Naive B cell (primary cell): ENCODE results near the gene ERN1. TPM values are rescaled to one million over a fixed set of nuclear protein-coding genes. Genes with fewer than 3 reads are reported as not detected.
A peak's percentile ranks its signal among the peaks of the same experiment; 100 is the strongest.

ENCODE experiments used
- ATAC-seq, 2 donors: fragments of 150-1000 bp; cut with Tn5 transposase; 2 replicates each; pipeline ENCODE4 v1.10.0; 2021; ENCODE audit warnings: low read depth in 2 of 2, mild to moderate bottlenecking in 2 of 2, moderate library complexity in 2 of 2
- DNase-seq: peaks from one replicate; pipeline ENCODE4 v3.0.0; 2022
- H3K27ac Mint-ChIP-seq, 6 donors: one replicate each; pipeline ENCODE4 v1.8.0; 2020 to 2022; ENCODE audit warnings: mild to moderate bottlenecking in 6 of 6, mixed read lengths in 6 of 6, moderate library complexity in 5 of 6, inconsistent platforms in 2 of 6
- H3K27me3 Mint-ChIP-seq, 3 donors: one replicate each; pipeline ENCODE4 v1.8.0; 2021 to 2022; ENCODE audit warnings: mixed read lengths in 3 of 3, mild to moderate bottlenecking in 1 of 3
- H3K36me3 Mint-ChIP-seq, 2 donors: one replicate each; pipeline ENCODE4 v1.8.0; 2020 to 2022; ENCODE audit warnings: mixed read lengths in 2 of 2, inconsistent platforms in 1 of 2, mild to moderate bottlenecking in 1 of 2
- H3K4me1 Mint-ChIP-seq, 3 donors: one replicate each; pipeline ENCODE4 v1.8.0; 2020 to 2022; ENCODE audit warnings: mixed read lengths in 3 of 3, inconsistent platforms in 1 of 3, mild to moderate bottlenecking in 1 of 3, moderate library complexity in 1 of 3
- H3K4me3 Mint-ChIP-seq, 8 donors: one replicate each; pipeline ENCODE4 v1.8.0; 2020 to 2022; ENCODE audit warnings: mild to moderate bottlenecking in 8 of 8, mixed read lengths in 8 of 8, moderate library complexity in 8 of 8, inconsistent platforms in 2 of 8
- H3K9me3 Mint-ChIP-seq, 7 donors: one replicate each; pipeline ENCODE4 v1.8.0; 2020 to 2022; ENCODE audit warnings: mixed read lengths in 7 of 7, mild to moderate bottlenecking in 5 of 7, inconsistent platforms in 2 of 7, moderate library complexity in 1 of 7
- polyA plus RNA-seq, 6 donors: library from polyadenylated mRNA; unstranded; fragments of 300-500 nt; fragmentation: Illumina TruSeq; gene quantifications; one replicate each; pipeline ENCODE4 v1.2.3, GENCODE V29; 2021; ENCODE audit warnings: low read depth in 6 of 6

Gene ERN1
- polyA plus RNA-seq, 6 donors from 2014 or later: 2.2 to 5.1 (median 4.2) TPM

DNA sequence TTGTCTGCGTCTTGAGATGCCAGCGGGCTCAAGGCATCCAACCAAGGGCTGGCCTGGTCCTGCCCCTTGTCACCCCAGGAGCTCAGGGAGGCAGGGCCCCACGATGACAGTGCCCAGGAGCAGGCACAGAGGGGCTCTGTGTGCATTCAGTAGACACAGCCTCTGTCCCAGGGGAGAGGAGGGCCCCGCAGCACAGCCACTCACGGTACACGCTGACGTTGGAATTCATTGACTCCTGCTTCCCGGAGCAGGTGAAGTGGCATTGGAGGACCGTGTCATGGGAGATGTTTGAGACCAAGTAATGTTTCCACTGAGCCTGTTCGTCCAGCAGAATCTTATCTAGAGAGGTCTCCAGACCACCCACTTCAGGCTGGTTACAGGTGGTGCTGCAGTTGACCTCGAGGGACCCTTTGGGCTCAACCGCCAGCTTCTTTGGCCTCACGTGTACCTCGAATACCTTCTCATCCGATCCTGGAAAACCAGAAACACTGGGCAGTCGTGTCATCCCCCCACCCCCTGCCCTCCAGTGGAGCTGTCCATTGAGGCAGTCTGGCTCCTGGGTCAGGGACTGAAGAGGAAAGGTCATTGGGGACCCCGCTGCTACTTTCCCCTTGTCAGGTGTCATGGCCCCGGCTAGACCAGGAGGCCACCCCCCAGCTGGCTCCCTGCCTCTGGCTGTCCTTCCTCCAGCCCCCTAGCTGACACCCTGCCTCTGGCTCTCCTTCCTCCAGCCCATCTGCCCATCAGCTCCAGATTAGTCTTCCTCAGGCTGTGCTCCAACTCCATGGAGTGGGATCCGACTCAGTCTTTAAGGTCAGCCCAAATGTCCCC is 124.8 kb downstream of the ERN1 start:
- no peaks in the 10 kb centered on the region for H3K27me3 Mint-ChIP-seq
- H3K4me3 Mint-ChIP-seq: no peak overlapping the region
- peaks cover 0 to 6% of the 10 kb centered on the region in 2 donors for H3K36me3 Mint-ChIP-seq
- H3K4me1 Mint-ChIP-seq: peaks cover 31 to 53% (median 46%) of the 10 kb centered on the region in 3 donors
- ATAC-seq (no peak), DNase-seq (no peak)
- no peaks in the 10 kb centered on the region for H3K9me3 Mint-ChIP-seq
- H3K27ac Mint-ChIP-seq: peak overlapping the region in 5 of 6 donors; percentile 52 to 89 (median 85)

DNA sequence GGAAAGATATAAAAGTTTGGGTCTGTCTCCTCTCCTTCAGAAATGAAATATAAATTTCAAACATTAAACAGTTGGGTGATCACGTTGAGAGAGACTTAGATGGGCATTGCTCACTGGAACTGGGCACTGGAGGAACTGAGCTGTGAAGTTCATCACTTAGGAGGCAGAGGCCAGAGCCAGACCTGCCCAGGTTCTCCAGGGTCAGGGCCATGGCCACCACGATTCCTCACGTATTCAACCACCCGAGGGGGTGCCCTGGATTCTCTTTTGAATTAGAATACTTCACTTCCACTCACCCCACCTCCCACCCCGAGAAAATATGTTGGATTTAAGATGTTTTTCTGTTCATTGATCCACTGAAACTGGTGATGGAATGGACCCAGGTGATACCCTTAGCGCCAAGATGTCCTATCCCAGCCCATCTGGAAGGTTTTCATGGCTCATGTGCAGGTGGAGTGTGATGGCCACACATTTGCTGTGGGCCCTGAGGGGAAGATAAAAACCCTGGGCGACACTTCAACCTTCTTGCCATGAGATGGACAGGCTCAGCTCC is 125.7 kb downstream of the ERN1 start:
- DNase-seq: no peak
- peak overlapping the region in 2 of 6 donors; percentile 31 to 57 for H3K27ac Mint-ChIP-seq
- no peak for ATAC-seq
- H3K9me3 Mint-ChIP-seq: no peaks in the 10 kb centered on the region
- H3K4me1 Mint-ChIP-seq: peaks cover 28 to 53% (median 45%) of the 10 kb centered on the region in 3 donors
- peak overlapping the region in 1 of 8 donors; percentile 65 for H3K4me3 Mint-ChIP-seq
- H3K27me3 Mint-ChIP-seq: no peaks in the 10 kb centered on the region
- peaks cover 0 to 6% of the 10 kb centered on the region in 2 donors for H3K36me3 Mint-ChIP-seq

DNA sequence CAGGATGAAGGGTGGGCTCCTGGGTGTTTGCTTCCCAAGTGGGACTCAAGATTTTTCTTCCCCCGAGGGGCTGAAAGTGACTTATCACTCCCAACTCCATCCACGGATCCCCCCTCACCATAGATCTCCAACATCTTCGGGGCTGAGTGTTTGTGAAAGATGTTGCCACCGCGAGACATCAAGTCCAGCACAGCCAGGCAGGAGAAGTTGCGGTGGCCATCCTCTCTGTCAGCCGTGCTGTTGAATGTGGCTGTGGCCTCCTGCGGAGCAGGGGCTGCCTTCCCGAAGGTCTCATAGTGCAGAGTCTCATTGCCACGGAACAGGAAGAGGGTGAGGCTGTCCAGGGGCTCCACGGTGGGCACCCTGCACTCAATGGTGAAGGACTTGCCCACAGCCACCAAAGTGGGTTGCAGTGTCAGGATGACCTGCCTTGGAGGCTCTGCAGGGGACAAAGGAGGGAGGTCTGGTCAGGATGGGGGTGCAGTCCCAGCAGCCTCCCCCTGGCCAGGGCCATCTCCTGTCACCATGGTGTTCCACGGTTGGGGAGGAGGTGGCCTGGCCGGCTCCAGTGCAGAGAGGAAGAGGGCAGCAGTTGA is 126.3 kb downstream of the ERN1 start:
- peaks cover 0 to 6% of the 10 kb centered on the region in 2 donors for H3K36me3 Mint-ChIP-seq
- DNase-seq: no peak

DNA sequence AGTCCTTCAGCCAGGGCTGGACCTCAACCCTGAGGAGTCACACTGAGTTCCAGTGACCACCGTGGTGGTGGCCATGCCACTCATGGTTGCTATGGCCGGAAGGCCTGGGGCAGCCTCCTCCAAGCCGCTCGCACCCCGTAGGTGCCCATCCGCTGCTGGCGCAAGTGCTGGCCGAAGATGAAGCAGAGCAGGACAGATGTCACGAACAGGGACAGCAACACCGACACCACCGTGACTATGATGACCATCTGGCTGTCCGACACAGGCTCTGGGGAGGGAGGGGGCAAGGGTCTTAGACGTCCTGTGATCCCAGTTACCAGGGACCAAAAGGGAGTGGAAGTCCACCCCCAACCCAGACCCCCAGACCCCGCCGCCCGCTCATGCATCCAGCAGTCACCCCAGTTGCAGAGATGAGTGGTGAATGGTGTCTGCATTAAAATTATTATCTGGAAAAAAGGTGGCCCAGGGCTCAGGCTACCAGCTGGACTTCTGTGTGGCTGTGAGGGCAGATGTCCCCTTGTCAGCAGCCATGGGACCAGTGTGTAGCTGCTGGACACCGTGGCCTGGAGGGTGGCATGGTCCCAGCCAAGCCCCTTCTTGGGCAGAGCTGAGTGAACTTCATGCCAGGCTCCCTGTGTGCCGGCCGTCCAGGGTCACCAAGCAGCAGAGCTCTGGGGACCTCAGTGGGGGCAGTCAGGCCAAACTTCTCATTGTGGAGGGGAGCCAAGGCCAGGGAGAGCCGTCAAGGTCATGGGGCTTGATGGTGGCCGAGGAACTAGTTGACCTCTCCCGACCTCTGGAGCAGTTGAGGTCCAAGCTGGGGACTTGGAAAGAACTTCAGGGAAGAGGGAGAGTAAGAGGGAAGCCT is 127.1 kb downstream of the ERN1 start:
- no peaks in the 10 kb centered on the region for H3K9me3 Mint-ChIP-seq
- no peak for ATAC-seq
- peaks cover 29 to 47% (median 45%) of the 10 kb centered on the region in 3 donors for H3K4me1 Mint-ChIP-seq
- no peaks in the 10 kb centered on the region for H3K27me3 Mint-ChIP-seq
- DNase-seq: no peak
- H3K27ac Mint-ChIP-seq: no peak overlapping the region
- H3K4me3 Mint-ChIP-seq: no peak overlapping the region
- H3K36me3 Mint-ChIP-seq: peaks cover 0 to 6% of the 10 kb centered on the region in 2 donors

More for the DNA sequence above, 126.3 kb downstream of the ERN1 start:
- H3K9me3 Mint-ChIP-seq: no peaks in the 10 kb centered on the region
- H3K4me3 Mint-ChIP-seq: peak overlapping the region in 2 of 8 donors; percentile 25 to 65
- no peak for ATAC-seq
- H3K27me3 Mint-ChIP-seq: no peaks in the 10 kb centered on the region
- peaks cover 29 to 53% (median 45%) of the 10 kb centered on the region in 3 donors for H3K4me1 Mint-ChIP-seq
- H3K27ac Mint-ChIP-seq: peak overlapping the region in 3 of 6 donors; percentile 26 to 91 (median 43)

DNA sequence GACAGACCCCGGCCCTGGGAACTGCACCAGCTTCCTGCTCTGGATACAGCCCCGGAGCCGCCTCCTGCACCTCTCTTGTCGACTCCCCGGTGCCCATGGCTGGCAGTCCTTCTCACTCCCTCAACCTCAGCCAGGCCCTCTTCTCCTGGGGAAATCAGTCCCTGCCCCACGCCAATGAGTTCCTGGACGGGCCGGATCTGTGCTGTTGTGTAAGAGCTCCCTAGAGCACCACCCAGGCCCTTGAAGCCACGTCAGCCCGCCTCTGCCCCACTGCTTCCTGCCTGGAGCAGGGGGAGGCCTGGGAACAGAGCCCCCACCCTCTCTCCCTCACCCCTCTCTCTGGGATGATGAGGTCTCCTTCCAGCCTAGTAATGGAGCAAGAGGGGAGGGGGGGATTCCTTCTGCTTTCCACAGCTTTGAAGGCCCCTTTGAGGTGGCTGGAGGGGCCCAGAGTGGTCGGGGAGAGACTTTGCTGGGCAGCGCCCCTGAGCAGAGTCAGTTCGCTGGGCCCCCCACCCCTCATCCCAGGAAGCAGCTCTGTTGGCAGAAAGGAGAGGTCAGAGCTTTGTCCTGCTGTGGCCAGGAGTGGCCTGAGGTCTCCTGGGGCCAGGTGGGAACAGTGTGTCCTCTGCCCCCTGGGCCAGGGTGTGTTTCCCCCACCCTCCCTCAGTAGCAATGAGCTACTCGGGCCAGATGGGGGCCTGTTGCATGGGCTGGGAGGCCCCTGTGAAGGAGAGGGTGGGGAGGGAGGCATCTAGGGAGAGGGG is 128.0 kb downstream of the ERN1 start:
- ATAC-seq: no peak
- H3K4me1 Mint-ChIP-seq: peaks cover 37 to 46% (median 38%) of the 10 kb centered on the region in 3 donors
- H3K27ac Mint-ChIP-seq: no peak overlapping the region
- H3K4me3 Mint-ChIP-seq: no peak overlapping the region
- no peak for DNase-seq
- H3K9me3 Mint-ChIP-seq: no peaks in the 10 kb centered on the region
- no peaks in the 10 kb centered on the region for H3K27me3 Mint-ChIP-seq
- peaks cover 0 to 6% of the 10 kb centered on the region in 2 donors for H3K36me3 Mint-ChIP-seq

DNA sequence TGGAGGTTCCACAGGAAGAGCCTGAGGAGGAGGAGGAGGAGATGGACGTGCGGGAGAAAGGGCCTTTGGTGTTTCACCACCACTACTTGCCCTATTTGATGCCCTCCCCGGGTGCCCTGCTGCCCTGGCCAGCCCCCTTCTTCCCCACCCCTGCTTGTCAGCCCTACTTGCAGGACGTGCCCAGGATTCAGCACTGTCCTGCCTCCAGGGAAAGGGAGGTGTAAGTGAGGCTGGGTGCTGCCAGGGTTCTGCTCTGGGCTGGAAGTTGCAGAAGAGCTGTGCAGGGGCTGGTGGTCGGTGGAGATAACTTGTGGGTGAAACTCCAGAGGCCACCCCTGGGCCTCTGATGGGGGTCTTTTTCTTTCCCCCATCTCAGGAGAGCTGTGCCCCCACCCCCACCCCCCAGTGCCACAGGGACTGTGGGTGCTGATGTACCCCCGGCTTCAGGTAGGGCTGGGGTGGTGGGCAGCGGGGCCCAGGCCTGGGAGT is 128.8 kb downstream of the ERN1 start:
- peaks cover 30 to 40% (median 40%) of the 10 kb centered on the region in 3 donors for H3K4me1 Mint-ChIP-seq
- H3K4me3 Mint-ChIP-seq: no peak overlapping the region

DNA sequence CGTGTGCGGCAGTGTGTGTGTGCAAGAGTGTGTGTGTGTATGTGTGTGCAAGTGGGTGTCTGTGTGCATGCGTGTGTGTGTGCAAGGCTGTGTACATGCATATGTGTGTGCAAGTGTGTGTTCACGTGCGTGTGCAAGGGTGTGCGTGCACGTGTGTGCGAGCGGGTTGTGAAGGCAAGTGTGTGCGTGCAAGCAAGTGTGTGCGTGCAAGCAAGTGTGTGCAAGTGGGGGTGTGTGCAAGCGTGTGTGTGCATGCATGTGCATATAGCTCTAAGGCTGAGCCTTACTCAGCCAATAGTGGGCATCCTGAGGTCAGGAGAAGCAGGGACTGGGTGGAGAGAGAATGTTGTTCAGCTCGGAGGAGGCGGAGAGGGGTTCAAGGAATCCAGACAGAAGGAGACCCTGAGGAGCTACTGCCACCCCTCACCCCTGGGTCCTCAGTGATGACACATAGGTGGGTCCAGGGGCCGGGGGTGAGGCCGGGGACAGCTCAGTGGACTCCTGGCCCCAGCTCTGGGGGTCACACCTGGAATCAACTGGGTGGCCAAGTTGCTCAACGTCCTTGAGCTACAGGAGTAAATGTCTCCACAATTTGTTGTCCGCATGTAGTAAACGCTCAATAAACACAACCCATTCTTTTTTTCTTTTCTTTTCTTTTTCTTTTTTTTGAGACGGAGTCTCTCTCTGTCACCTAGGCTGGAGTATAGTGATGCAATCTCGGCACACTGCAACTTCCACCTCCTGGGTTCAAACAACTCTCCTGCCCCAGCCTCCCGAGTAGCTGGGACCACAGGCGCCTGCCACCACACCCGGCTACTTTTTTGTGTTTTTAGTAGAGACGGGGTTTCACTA is 130.0 kb downstream of the ERN1 start:
- ATAC-seq (no peak), DNase-seq (no peak)
- H3K27ac Mint-ChIP-seq: peak overlapping the region in 3 of 6 donors; percentile 59 to 93 (median 69)
- H3K4me1 Mint-ChIP-seq: peaks cover 22 to 33% (median 33%) of the 10 kb centered on the region in 3 donors
- H3K27me3 Mint-ChIP-seq: no peaks in the 10 kb centered on the region
- H3K9me3 Mint-ChIP-seq: no peaks in the 10 kb centered on the region
- H3K36me3 Mint-ChIP-seq: no peaks in the 10 kb centered on the region
- peak overlapping the region; percentile 14 to 85 (median 70) for H3K4me3 Mint-ChIP-seq

More for the DNA sequence above, 128.8 kb downstream of the ERN1 start:
- H3K36me3 Mint-ChIP-seq: peaks cover 0 to 6% of the 10 kb centered on the region in 2 donors
- no peak for ATAC-seq
- no peaks in the 10 kb centered on the region for H3K27me3 Mint-ChIP-seq
- H3K27ac Mint-ChIP-seq: peak overlapping the region in 1 of 6 donors; percentile 59
- H3K9me3 Mint-ChIP-seq: no peaks in the 10 kb centered on the region
- no peak for DNase-seq

DNA sequence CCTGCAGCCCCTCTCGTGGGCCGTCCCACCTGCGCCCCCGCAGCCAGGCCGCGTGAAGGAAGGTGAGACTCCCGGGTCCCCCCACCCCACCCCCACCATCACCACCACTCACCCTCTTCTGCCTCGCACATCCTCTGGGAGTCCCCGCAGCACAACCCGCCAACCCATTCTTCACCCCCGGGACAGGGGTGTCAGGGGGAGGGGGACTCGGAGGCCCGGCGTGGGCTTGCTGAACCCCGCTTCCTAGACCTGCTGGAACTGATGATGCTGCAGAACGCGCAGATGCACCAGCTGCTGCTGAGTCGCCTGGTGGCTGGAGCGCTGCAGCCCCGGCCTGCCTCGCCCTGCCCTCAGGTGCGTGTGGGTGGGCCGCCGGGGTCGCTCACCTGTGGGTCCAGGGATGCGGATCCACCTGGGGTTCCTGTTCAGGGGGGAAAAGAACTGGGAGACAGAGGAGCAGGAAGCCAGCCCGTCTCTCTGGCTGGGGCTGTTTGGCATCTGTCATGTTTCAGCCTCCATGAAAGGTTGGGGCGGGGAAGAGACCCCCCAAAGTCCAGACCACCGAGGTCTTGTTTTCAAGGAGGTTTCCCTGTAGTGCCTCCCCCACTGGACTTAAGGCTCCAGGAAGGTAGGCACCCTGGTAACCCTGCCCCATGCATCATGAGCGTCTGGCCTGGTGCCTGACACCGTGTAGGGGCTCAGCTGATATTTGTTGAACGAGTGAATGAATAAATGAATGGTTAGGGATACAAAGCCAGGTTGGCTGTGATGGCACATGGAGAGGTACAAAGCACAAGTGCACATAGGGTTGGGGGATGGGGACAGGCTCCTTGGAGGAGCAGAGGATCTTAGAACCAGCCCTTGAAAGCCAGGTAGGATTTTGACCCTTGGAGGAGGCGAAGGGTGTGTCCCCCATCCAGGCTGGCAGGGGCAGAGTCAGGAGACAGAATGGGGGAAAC is 130.9 kb downstream of the ERN1 start:
- H3K27me3 Mint-ChIP-seq: no peaks in the 10 kb centered on the region
- peak overlapping the region; percentile 54 to 91 (median 83) for H3K4me3 Mint-ChIP-seq
- ATAC-seq (peak; percentile 54 to 56), DNase-seq (no peak)
- peak overlapping the region in 5 of 6 donors; percentile 24 to 93 (median 60) for H3K27ac Mint-ChIP-seq
- no peaks in the 10 kb centered on the region for H3K36me3 Mint-ChIP-seq
- peaks cover 20 to 34% (median 34%) of the 10 kb centered on the region in 3 donors for H3K4me1 Mint-ChIP-seq
- H3K9me3 Mint-ChIP-seq: no peaks in the 10 kb centered on the region

DNA sequence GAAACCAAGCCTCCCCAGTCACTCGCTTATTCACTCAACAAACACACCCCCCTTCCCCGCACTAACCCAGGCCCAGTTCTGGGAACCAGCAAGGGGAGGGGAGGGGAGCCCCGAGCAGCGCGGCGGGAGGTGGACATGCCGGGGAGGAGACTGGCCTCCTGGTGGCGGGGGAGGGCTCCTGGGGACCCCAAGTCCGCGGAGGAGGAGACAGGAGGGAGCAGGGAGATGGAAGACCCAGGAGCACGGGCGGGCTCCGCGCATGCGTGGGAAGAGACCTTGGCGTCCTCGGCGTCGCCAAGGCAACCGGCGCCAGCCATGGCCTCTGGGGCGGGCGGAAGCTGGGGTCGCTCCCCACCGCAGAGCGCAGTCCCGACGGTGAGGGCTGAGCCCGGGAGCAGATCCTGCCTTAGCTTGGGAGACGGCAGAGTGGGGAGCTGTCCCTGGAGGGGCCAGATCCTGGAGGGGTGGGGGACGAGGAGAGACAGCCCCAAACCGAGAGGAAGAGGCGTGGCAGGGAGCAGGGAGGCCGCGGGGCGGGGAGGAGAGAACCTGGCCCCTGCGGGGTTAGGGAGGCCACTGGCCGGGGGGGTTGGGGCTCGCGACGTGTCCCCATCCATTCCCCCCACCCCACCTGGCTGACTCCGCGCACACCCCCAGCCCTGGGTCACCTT is 131.8 kb downstream of the ERN1 start, which contains the start of gene PRR29:
PRR29 (plus strand) TSS at position 302 of the 671 bp plus-strand sequence; CDS start at position 316, 14 bp downstream.
- Mint-ChIP-seq H3K4me3 (peak within 1 kb of the TSS; percentile 77 to 92 (median 86)), H3K27me3 (no peaks in the 10 kb centered on the region), H3K36me3 (no peaks in the 10 kb centered on the region), H3K27ac (peak within 1 kb of the TSS in 5 of 6 donors; percentile 24 to 82 (median 47)), H3K9me3 (no peaks in the 10 kb centered on the region), H3K4me1 (peaks cover 28 to 41% (median 40%) of the 10 kb centered on the region in 3 donors)
- peak; percentile 63 for DNase-seq
- peak; percentile 69 to 70 for ATAC-seq

DNA sequence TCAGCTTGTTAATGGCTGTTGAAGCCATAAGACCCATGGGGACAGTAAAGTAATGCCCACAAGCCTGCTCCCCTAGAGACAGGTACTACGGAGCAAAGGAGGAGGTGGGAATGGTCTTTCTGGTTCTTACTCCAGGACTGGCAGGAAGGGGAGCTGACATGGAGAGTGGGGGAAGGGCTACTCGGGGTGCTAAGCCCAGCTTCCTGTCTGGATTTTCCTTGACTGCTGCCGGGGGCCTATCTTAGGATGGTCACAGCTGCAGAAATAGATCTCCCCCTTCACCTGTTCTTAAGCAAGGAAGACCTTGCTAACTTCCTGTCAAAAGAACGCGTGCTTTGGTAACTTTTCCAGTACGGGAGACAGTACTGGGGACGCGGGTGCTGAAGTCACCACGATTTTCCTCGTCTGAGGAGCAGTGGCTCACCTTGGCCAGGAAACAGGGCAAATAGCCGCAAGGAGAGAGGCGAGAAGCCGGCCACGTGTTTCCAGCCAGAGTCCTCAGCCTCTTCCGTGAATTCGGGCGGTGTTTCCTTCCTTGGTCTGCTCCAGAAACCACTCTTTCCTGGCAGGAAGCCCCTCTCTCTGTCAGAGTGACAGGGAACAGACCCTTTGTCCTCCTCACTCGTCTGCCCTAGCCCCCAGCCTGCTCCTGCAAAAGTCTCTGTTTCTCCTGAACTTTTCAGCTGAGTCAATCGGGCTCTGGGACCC is 132.4 kb downstream of the ERN1 start:
- H3K27me3 Mint-ChIP-seq: peaks cover 0 to 5% (median 0%) of the 10 kb centered on the region in 3 donors
- DNase-seq (no peak), ATAC-seq (no peak)
- H3K9me3 Mint-ChIP-seq: no peaks in the 10 kb centered on the region
- H3K36me3 Mint-ChIP-seq: no peaks in the 10 kb centered on the region
- peak overlapping the region in 4 of 6 donors; percentile 24 to 82 (median 40) for H3K27ac Mint-ChIP-seq
- peak overlapping the region; percentile 77 to 92 (median 86) for H3K4me3 Mint-ChIP-seq
- H3K4me1 Mint-ChIP-seq: peaks cover 32 to 46% (median 44%) of the 10 kb centered on the region in 3 donors
